ENCODE data around the gene TRABD2B.

Gene TRABD2B

GRCh38 chr1:48023488-48023887 is 26.3 kb upstream of the TRABD2B start:
- intact Hi-C loops (cut with DNase I): no loop called here
- DNase-seq: no peak

- intact Hi-C loops (cut with DNase I): no loop called here
- no peak for DNase-seq
Observed at GRCh38 chr1:48022306-48022705, 25.1 kb upstream of the TRABD2B start.

DNA sequence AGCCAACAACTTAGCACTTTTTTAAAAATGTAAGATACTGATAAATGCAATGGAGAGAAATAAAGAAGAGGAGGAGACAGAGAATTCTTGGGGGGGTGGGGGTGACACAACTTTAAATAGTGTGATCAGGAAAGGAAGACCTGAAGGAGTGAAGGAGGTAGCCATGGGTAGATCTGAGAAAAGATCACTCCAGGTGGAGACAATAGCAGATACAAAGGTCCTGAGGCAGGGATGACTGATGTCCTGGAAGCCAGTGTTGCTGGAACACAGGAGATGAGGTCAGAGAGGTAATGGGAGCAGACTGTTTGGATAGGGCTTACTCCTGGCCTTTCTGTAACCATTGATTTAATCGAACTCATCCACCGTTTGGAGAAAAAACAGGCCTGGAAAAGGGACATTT is 24.6 kb upstream of the TRABD2B start:
- intact Hi-C loops (cut with DNase I): no loop called here
- no peak for DNase-seq

DNA sequence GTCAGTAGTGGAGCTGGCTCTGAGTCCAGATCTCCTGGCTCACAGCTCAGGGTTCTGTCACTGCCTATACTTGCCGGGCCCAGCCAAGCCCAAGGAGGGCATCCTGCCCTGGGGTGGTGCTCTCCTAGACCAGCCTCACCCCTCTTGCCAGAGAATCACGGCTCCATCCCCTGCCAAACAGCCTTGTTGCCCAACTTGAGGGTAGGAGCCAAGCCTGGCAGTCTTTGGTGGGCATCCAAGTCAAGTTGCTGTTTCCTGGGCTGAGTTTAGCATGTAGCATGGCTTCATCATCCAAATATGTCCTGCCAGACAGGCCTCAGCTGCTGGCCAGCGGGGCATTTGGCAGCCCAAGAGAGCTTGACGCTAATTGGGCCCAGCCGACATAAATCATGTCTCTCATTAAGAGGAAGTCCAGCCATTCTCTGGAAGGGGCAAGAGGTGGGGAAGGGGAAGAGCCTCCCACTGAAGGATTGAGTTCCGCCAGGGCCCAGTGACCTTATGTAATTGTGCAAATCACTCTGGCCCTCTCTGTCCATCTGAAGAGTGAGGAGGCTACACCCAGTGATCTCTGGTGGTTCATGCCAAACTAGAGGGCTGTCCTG is 22.6 kb upstream of the TRABD2B start:
- intact Hi-C loops (cut with DNase I): no loop called here
- peak in 1 of 10 donors; percentile 26 for DNase-seq

DNA sequence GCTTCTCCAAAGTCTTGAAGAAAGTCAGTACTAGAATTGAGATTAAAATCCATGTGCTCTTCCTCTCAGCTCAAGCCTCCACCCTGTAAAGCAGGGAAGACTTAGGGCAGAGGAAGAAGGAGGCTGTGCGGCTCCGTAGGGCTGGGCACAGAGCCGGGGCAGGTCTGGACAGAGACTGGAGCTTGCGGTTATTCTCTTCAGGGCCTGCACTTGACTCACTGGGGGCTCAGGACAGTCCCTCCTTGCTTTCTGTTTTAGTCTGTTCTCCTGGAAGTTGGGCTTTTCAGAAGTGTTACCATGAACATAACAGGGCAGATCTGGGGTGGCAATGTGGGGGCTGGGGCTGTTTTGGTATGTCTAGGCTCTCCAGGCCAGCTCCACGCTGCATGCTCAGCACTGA is 21.6 kb upstream of the TRABD2B start:
- intact Hi-C loops (cut with DNase I): no loop called here
- no peak for DNase-seq

DNA sequence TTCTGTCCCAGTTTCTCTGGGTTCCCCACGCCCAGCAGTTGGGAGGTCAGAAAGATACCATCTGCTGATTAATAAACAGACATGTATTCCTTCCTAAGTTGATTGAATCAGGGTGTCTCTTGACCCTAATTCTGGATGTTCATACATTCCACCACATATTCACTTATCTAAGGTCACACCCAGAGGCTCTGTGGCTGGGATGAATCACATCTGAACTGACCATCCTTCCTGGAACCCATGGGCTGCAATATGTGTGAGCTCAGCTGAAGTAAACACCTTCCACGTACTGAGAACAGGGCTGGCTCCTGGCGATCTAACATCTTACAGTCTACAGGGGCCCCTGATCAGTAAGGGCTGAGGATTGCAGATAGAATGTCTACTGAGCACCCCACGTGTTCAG is 20.5 kb upstream of the TRABD2B start:
- DNase-seq: no peak
- intact Hi-C loops (cut with DNase I): no loop called here

GRCh38 chr1:48016515-48016914 is 19.3 kb upstream of the TRABD2B start:
- intact Hi-C loops (cut with DNase I): no loop called here
- DNase-seq: no peak

DNA sequence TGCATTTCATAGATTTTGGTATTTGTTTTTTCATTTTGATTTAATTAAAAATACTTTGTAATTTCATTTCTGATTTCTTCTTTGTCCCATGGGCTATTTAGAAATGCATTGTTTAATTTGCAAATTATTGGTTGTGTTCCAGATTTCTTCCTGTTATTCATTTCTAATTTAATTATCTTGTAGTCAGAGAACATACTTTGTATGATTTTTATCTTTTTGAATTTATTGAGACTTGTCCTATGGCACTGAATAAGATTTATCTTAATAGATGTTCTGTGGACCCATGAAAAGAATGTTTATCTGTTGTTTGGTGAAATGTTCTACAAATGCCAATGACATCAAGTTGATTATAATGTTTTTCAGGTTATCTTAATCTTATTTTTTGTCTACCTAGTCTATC is 16.1 kb upstream of the TRABD2B start:
- intact Hi-C loops (cut with DNase I): no loop called here
- DNase-seq: no peak

- intact Hi-C loops (cut with DNase I): no loop called here
- DNase-seq: peak in 1 of 10 donors; percentile 24
Observed at GRCh38 chr1:48007047-48007446, 9.9 kb upstream of the TRABD2B start.

DNA sequence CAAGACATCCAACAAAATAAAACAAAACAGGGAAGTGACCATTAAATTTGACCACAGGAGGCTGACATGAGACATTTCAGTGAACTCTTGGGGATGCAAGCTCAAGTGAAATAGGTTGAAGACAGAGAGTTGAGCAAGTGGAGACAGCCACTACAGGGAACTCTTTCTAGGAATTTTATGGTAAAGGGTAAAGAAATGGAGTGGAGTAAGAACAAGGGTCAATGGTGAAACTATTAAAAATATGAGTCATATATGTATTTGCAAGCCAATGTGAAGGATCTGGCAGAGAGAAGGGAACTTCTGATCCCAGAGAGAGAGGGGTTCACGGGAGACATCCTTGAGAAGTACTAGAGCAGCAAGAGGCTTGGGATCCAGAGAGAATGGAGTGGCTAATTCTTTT is 9.1 kb upstream of the TRABD2B start:
- DNase-seq: no peak
- intact Hi-C loops (cut with DNase I): no loop called here

DNA sequence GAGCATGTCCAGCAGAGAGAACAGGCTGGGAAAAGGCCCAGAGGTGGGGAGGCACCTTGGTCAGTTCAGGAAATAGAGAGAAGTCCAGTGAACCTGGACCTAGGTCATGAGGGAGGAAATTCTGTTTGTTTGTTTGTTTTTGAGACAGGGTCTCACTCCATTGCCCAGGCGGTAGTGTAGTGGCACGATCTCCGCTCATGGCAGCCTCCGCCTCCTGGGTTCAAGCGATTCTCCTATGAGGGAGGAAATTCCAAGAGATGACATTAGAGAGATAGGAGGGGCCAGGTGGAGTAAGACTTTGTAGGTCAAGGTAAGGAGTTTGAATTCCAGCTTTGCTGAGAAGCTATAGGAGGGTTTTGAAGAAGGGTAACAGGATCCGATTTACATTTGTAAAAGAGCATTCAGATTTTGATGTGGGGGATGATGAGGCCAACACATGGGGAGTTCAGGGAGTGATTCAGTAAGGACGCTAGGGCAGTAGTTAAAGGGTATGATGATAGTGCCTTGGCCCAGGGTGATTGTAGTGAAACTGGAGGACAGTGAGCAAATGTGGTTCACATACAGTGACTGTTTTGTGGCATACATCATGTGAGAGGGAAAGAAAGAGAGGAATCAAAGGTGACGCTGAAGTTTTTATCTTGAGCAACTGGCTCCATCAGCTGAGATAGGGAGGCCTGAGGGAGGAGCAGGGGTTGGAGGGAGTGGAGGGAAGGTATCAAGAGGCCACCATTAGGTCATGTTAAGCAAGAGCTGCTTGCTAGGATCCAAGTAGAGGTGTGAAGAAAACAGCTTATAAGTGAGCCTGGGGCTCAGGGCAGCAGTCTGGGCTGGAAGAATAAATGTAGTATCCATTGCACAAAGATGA is 8.3 kb upstream of the TRABD2B start:
- DNase-seq: no peak
- intact Hi-C loops (cut with DNase I): no loop called here

GRCh38 chr1:48003741-48004531 is 6.8 kb upstream of the TRABD2B start:
- no peak for DNase-seq

DNA sequence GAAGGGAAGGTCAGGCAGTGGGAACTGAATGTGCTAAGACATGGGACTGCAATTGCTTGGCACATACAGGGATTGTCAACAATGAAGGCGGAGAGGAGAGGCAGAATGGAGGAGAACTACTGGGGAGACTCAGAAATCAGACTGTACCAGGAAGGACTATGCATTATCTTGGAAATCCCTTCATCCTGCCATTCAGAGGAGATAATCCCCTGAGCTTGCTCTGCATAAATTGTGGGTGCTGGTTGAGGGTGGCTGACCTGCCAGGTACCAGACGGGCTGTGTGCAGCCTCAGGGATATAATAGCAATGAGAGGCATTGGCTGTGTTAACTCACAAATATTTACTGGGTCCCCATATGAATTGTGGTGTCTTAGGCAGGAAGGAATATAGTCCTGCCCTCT is 5.0 kb upstream of the TRABD2B start:
- DNase-seq: no peak
- intact Hi-C loops (cut with DNase I): no loop called here

More at GRCh38 chr1:48003741-48004531, 6.8 kb upstream of the TRABD2B start:
- intact Hi-C loops (cut with DNase I): no loop called here

DNA sequence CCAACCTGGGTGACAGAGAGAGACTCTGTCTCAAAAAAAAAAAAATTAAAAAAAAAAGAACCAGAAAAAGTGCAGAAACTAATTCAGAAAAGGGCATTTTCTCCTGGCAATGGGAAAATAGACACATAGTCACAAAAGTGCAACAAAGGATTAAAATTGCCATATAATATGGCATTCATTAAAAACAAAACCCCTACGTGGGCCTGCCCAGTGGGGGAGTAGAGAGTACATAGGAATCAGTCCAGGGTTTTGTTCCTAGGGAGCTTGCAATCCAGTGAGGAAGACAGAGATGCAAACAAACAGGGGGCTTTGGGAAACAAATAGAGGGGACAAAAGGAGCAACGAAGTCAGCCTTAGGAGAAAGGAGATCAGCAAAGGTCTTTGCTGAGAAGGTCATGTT is 4.5 kb upstream of the TRABD2B start:
- intact Hi-C loops (cut with DNase I): no loop called here
- no peak for DNase-seq

GRCh38 chr1:48000883-48001282 is 3.7 kb upstream of the TRABD2B start:
- peak in 1 of 10 donors; percentile 67 for DNase-seq
- intact Hi-C loops (cut with DNase I): no loop called here

GRCh38 chr1:47999097-47999496 is 1.9 kb upstream of the TRABD2B start:
- intact Hi-C loops (cut with DNase I): loop anchor here (5.0 to 10.0 kb wide), 2 partner anchors 203 to 264 kb away; no protein-coding TSS in a partner anchor
- DNase-seq: peak in 1 of 10 donors; percentile 52

DNA sequence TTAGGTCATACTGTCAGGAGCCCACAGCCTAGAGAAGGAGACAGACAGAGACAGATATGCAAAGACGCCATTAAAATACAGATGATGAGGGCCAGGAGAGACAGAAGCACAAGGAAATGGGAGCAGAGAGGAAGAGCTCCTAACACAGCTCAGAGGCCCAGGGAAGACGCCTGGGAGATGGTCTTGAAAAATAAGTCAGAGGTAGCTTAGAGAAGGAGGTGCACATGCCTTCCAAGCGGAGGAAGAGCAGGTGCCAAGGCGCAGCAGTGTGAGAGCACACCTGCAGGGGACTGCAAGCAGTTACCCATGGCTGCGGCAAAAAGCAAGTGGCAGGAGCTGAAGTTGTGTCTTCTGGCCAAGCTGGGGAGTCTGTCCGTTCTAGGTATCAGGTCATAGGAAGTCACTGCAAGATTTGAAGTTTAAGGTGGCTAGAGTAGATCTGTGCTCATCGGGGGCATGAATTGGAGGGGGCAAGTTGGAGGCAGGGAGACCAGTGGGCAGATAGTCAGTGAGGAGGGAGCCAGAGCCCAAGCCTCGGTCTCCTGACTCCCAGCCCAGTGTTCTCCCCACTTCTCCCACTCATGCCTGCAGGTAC is 1.3 kb upstream of the TRABD2B start:
- DNase-seq: peak in 1 of 10 donors; percentile 72
- intact Hi-C loops (cut with DNase I): loop anchor here (5.0 to 10.0 kb wide), 2 partner anchors 204 to 264 kb away; no protein-coding TSS in a partner anchor

DNA sequence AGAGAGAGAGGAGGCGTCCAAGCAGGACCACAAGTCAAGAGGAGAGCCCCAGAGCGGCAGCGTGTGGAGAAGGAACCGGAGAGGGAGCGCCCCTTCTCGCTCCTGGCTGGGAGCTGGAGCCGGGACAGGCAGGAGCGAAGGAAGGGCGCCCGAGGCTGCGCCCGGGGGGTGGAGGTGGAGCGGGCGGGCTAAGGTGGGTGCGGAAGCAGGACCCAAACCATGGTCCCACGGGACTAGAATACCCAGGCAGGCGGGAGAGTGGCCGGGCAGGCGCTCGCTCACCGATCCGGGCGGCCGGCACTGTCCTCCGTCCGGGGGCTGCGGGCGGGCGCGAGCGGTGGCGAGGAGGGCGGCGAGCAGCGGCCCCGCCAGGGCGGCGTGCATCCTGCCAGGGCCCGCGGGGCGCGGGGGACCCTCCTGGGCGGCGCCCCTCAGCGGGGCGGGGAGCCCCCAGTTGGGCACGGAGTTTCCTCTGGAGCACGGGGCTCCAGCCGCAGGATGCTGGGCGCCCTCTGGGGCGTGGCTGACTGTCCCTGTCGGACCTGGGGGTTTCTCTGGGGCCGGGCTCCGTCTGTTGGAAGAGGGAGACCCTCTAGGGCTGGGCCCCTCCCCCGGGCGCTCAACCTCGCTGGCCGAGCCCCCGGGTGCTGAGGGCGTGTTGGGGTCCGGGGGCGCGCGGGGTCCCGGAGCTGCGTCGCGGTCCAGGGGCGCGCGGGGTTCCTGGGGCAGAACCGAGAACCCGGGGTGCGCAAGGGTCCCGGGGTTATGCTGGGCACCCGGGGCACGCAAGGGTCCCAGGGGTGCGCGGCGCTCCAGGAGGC is 569 bp downstream of the TRABD2B start:
- intact Hi-C loops (cut with DNase I): loop anchor here (1.0 to 10.0 kb wide), 3 partner anchors 65 to 262 kb away; no protein-coding TSS in a partner anchor
- peak in 2 of 10 donors; percentile 21 to 86 for DNase-seq

- DNase-seq: no peak
- intact Hi-C loops (cut with DNase I): loop anchor here (5.0 to 10.0 kb wide), 2 partner anchors 206 to 261 kb away; no protein-coding TSS in a partner anchor
Observed at GRCh38 chr1:47996060-47996405, 1.2 kb downstream of the TRABD2B start.

All from posterior cingulate gyrus (tissue), 11 donors.